ENCODE data around the gene PTGER2.

Gene PTGER2

GRCh38 chr14:52346778-52347177 lies 32.7 kb downstream of the PTGER2 start:
- no peaks in the 10 kb centered on the region for H3K4me1 ChIP-seq (ENCODE audit: insufficient read depth, low read length, severe bottlenecking)
- H3K27me3 ChIP-seq (ENCODE audit: insufficient read depth, low read length), result no peaks in the 10 kb centered on the region
- H3K27ac ChIP-seq (ENCODE audit: low read depth, low read length, poor library complexity, severe bottlenecking), result no peak overlapping the region
- no peak overlapping the region for H3K4me2 ChIP-seq (ENCODE audit: low read length)
- no peak overlapping the region for H2AFZ ChIP-seq (ENCODE audit: low read length)
- H3K4me3 ChIP-seq (ENCODE audit: low read depth, low read length, poor library complexity, severe bottlenecking), result no peak overlapping the region
- H4K20me1 ChIP-seq (ENCODE audit: insufficient read depth, low read length), result no peaks in the 10 kb centered on the region
- no peaks in the 10 kb centered on the region for H3K9me3 ChIP-seq (ENCODE audit: low read length)
- TF ChIP-seq CTCF (IDR thresholded peaks at IDR 0.05; ENCODE audit: low read length), result no peak
- no peak for TF ChIP-seq EZH2 (IDR thresholded peaks at IDR 0.05; ENCODE audit: borderline replicate concordance, low read length)
- no peaks in the 10 kb centered on the region for H3K9me2 ChIP-seq (ENCODE audit: low read depth, low read length)
- no peaks in the 10 kb centered on the region for H3K36me3 ChIP-seq (ENCODE audit: insufficient read depth, low read length)
- no peak overlapping the region for H3K9ac ChIP-seq (ENCODE audit: low read length)
- H3F3A ChIP-seq (ENCODE audit: insufficient read depth, low read length), result no peaks in the 10 kb centered on the region
- H3K79me2 ChIP-seq (ENCODE audit: insufficient read depth, low read length), result no peaks in the 10 kb centered on the region

- no peaks in the 10 kb centered on the region for H3K36me3 ChIP-seq (ENCODE audit: insufficient read depth, low read length)
- no peak overlapping the region for H3K27ac ChIP-seq (ENCODE audit: low read depth, low read length, poor library complexity, severe bottlenecking)
- H4K20me1 ChIP-seq (ENCODE audit: insufficient read depth, low read length), result no peaks in the 10 kb centered on the region
- H3K9me2 ChIP-seq (ENCODE audit: low read depth, low read length), result no peaks in the 10 kb centered on the region
- no peak overlapping the region for H3K4me3 ChIP-seq (ENCODE audit: low read depth, low read length, poor library complexity, severe bottlenecking)
- H3K4me2 ChIP-seq (ENCODE audit: low read length), result no peak overlapping the region
- no peaks in the 10 kb centered on the region for H3K27me3 ChIP-seq (ENCODE audit: insufficient read depth, low read length)
- H3F3A ChIP-seq (ENCODE audit: insufficient read depth, low read length), result no peaks in the 10 kb centered on the region
- TF ChIP-seq CTCF (IDR thresholded peaks at IDR 0.05; ENCODE audit: low read length), result no peak
- no peak for TF ChIP-seq EZH2 (IDR thresholded peaks at IDR 0.05; ENCODE audit: borderline replicate concordance, low read length)
- no peaks in the 10 kb centered on the region for H3K4me1 ChIP-seq (ENCODE audit: insufficient read depth, low read length, severe bottlenecking)
- H3K9me3 ChIP-seq (ENCODE audit: low read length), result no peaks in the 10 kb centered on the region
- no peak overlapping the region for H3K9ac ChIP-seq (ENCODE audit: low read length)
- no peaks in the 10 kb centered on the region for H3K79me2 ChIP-seq (ENCODE audit: insufficient read depth, low read length)
- no peak overlapping the region for H2AFZ ChIP-seq (ENCODE audit: low read length)
Observed at GRCh38 chr14:52348279-52348678, 34.2 kb downstream of the PTGER2 start.

GRCh38 chr14:52348776-52349175 lies 34.7 kb downstream of the PTGER2 start:
- no peak overlapping the region for H3K4me2 ChIP-seq (ENCODE audit: low read length)
- no peak overlapping the region for H2AFZ ChIP-seq (ENCODE audit: low read length)
- no peak overlapping the region for H3K27ac ChIP-seq (ENCODE audit: low read depth, low read length, poor library complexity, severe bottlenecking)
- H3K27me3 ChIP-seq (ENCODE audit: insufficient read depth, low read length), result no peaks in the 10 kb centered on the region
- no peaks in the 10 kb centered on the region for H3K9me3 ChIP-seq (ENCODE audit: low read length)
- H3K9ac ChIP-seq (ENCODE audit: low read length), result no peak overlapping the region
- H3F3A ChIP-seq (ENCODE audit: insufficient read depth, low read length), result no peaks in the 10 kb centered on the region
- TF ChIP-seq EZH2 (IDR thresholded peaks at IDR 0.05; ENCODE audit: borderline replicate concordance, low read length) (no peak), CTCF (IDR thresholded peaks at IDR 0.05; ENCODE audit: low read length) (no peak)
- H3K79me2 ChIP-seq (ENCODE audit: insufficient read depth, low read length), result no peaks in the 10 kb centered on the region
- no peak overlapping the region for H3K4me3 ChIP-seq (ENCODE audit: low read depth, low read length, poor library complexity, severe bottlenecking)
- H3K9me2 ChIP-seq (ENCODE audit: low read depth, low read length), result no peaks in the 10 kb centered on the region
- no peaks in the 10 kb centered on the region for H4K20me1 ChIP-seq (ENCODE audit: insufficient read depth, low read length)
- no peaks in the 10 kb centered on the region for H3K36me3 ChIP-seq (ENCODE audit: insufficient read depth, low read length)
- H3K4me1 ChIP-seq (ENCODE audit: insufficient read depth, low read length, severe bottlenecking), result no peaks in the 10 kb centered on the region
